H9 (cell line): Measurements from ENCODE around the gene RERG. TPM values are rescaled to one million over a fixed set of nuclear protein-coding genes. Genes with fewer than 3 reads are reported as not detected.

ENCODE experiments used
- DNase-seq: peaks from one replicate; pipeline ENCODE4 v3.0.0-alpha.2; 2017
- H2AFZ ChIP-seq: one replicate; pipeline ENCODE4 v1.6.1; 2013; ENCODE audit warnings: mild to moderate bottlenecking, low read length, control low read depth, moderate library complexity
- H2AK5ac ChIP-seq: 2 replicates; pipeline ENCODE4 v1.6.1; 2013; ENCODE audit warnings: low read length, control low read depth, mixed read lengths; ENCODE audit not compliant: insufficient read length
- H2BK120ac ChIP-seq: one replicate; pipeline ENCODE4 v1.6.1; 2013; ENCODE audit warnings: low read depth, mild to moderate bottlenecking, low read length, control low read depth, inconsistent platforms; ENCODE audit not compliant: poor library complexity, severe bottlenecking
- H2BK12ac ChIP-seq: 2 replicates; pipeline ENCODE4 v1.6.1; 2013; ENCODE audit warnings: low read length, control low read depth, mixed read lengths, low read depth; ENCODE audit not compliant: insufficient read length
- H2BK15ac ChIP-seq: 2 replicates; pipeline ENCODE4 v1.6.1; 2013; ENCODE audit warnings: low read depth, low read length, control low read depth
- H2BK20ac ChIP-seq: one replicate; pipeline ENCODE4 v1.6.1; 2013; ENCODE audit warnings: low read depth, mild to moderate bottlenecking, low read length, control low read depth, inconsistent platforms; ENCODE audit not compliant: poor library complexity, severe bottlenecking
- H2BK5ac ChIP-seq: 2 replicates; pipeline ENCODE4 v1.6.1; 2013; ENCODE audit warnings: low read length, control low read depth, mixed read lengths; ENCODE audit not compliant: insufficient read length
- H3K14ac ChIP-seq: 2 replicates; pipeline ENCODE4 v1.6.1; 2013; ENCODE audit warnings: low read length, control low read depth; ENCODE audit not compliant: insufficient read depth
- H3K18ac ChIP-seq: 2 replicates; pipeline ENCODE4 v1.6.1; 2013; ENCODE audit warnings: low read depth, mild to moderate bottlenecking, mixed read lengths, low read length, control low read depth; ENCODE audit not compliant: insufficient read length
- H3K23ac ChIP-seq: 2 replicates; pipeline ENCODE4 v1.6.1; 2013; ENCODE audit warnings: low read length, control low read depth, mixed read lengths, low read depth; ENCODE audit not compliant: insufficient read length
- H3K23me2 ChIP-seq: 2 replicates; pipeline ENCODE4 v1.6.1; 2013; ENCODE audit warnings: low read depth, mild to moderate bottlenecking, mixed read lengths, low read length, control low read depth; ENCODE audit not compliant: insufficient read length, poor library complexity, severe bottlenecking
- H3K27ac ChIP-seq: 2 replicates; pipeline ENCODE4 v1.5.1; 2013; ENCODE audit warnings: low read length, control low read depth, mixed read lengths, low read depth; ENCODE audit not compliant: insufficient read length
- H3K27me3 ChIP-seq: 2 replicates; pipeline ENCODE4 v1.6.1; 2013; ENCODE audit warnings: low read length, control low read depth, inconsistent platforms; ENCODE audit not compliant: insufficient read depth
- H3K4ac ChIP-seq: 2 replicates; pipeline ENCODE4 v1.6.1; 2013; ENCODE audit warnings: low read depth, mild to moderate bottlenecking, control low read depth, inconsistent platforms, low read length, moderate library complexity
- H3K4me1 ChIP-seq: 2 replicates; pipeline ENCODE4 v1.6.1; 2013; ENCODE audit warnings: low read length, control low read depth, inconsistent platforms; ENCODE audit not compliant: insufficient read depth
- H3K4me2 ChIP-seq: 2 replicates; pipeline ENCODE4 v1.6.1; 2013; ENCODE audit warnings: low read length, control low read depth, mixed read lengths; ENCODE audit not compliant: insufficient read length, insufficient read depth
- H3K56ac ChIP-seq: 2 replicates; pipeline ENCODE4 v1.6.1; 2013; ENCODE audit warnings: low read depth, mild to moderate bottlenecking, mixed read lengths, low read length, control low read depth; ENCODE audit not compliant: insufficient read length
- H3K79me1 ChIP-seq: 2 replicates; pipeline ENCODE4 v1.6.1; 2013; ENCODE audit warnings: low read depth, mild to moderate bottlenecking, moderate library complexity, low read length, control low read depth, inconsistent platforms; ENCODE audit not compliant: insufficient read depth, poor library complexity, severe bottlenecking
- H3K79me2 ChIP-seq: 2 replicates; pipeline ENCODE4 v1.6.1; 2013; ENCODE audit warnings: low read length, control low read depth, inconsistent platforms; ENCODE audit not compliant: insufficient read depth
- H3K9ac ChIP-seq: 2 replicates; pipeline ENCODE4 v1.6.1; 2013; ENCODE audit warnings: low read length, control low read depth, mixed read lengths; ENCODE audit not compliant: insufficient read length; ENCODE audit errors: extremely low read depth
- H3K9me3 ChIP-seq: one replicate; pipeline ENCODE4 v1.6.1; 2013; ENCODE audit warnings: low read depth, low read length, inconsistent platforms; ENCODE audit not compliant: control insufficient read depth
- H3T11ph ChIP-seq: one replicate; pipeline ENCODE4 v1.6.1; 2013; ENCODE audit warnings: mild to moderate bottlenecking, low read length, control low read depth, inconsistent platforms
- H4K20me1 ChIP-seq: one replicate; pipeline ENCODE4 v1.6.1; 2013; ENCODE audit not compliant: control insufficient read depth, insufficient read length, insufficient read depth
- H4K5ac ChIP-seq: 2 replicates; pipeline ENCODE4 v1.6.1; 2013; ENCODE audit warnings: low read depth, mild to moderate bottlenecking, mixed read lengths, low read length, control low read depth; ENCODE audit not compliant: insufficient read length
- H4K8ac ChIP-seq: replicated peaks from 2 replicates; pipeline ENCODE4 v1.6.1; 2013; ENCODE audit warnings: low read length, control low read depth, mixed read lengths, low read depth; ENCODE audit not compliant: insufficient read length
- H4K91ac ChIP-seq: 2 replicates; pipeline ENCODE4 v1.6.1; 2013; ENCODE audit warnings: low read depth, mild to moderate bottlenecking, moderate library complexity, mixed read lengths, low read length, control low read depth; ENCODE audit not compliant: insufficient read length
- H3K27ac Mint-ChIP-seq, 3 experiments: 2 replicates in 2 of 3; 3 replicates in 1 of 3; pipeline ENCODE4 v1.8.0; 2020 to 2021; ENCODE audit warnings: mixed read lengths in 3 of 3, mild to moderate bottlenecking in 1 of 3, moderate library complexity in 1 of 3
- H3K27me3 Mint-ChIP-seq: 2 replicates; pipeline ENCODE4 v1.8.0; 2021; ENCODE audit warnings: low read depth, mild to moderate bottlenecking, moderate library complexity, mixed read lengths
- H3K36me3 Mint-ChIP-seq, 3 experiments: 2 replicates in 2 of 3; 3 replicates in 1 of 3; pipeline ENCODE4 v1.8.0; 2020 to 2021; ENCODE audit warnings: low read depth in 3 of 3, mixed read lengths in 3 of 3; ENCODE audit not compliant: insufficient read depth in 1 of 3
- H3K4me1 Mint-ChIP-seq, 2 experiments: 2 replicates each; pipeline ENCODE4 v1.8.0; 2020; ENCODE audit warnings: mixed read lengths in 2 of 2
- H3K4me3 Mint-ChIP-seq, 2 experiments: 2 replicates in 1 of 2; 3 replicates in 1 of 2; pipeline ENCODE4 v1.8.0; 2020 to 2021; ENCODE audit warnings: mild to moderate bottlenecking in 2 of 2, mixed read lengths in 2 of 2, moderate library complexity in 1 of 2
- H3K9me3 Mint-ChIP-seq, 2 experiments: 2 replicates in 1 of 2; 3 replicates in 1 of 2; pipeline ENCODE4 v1.8.0; 2020; ENCODE audit warnings: mild to moderate bottlenecking in 2 of 2, mixed read lengths in 2 of 2, moderate library complexity in 1 of 2
- CTCF ChIP-seq: fragments of 200-600 bp; sonication (generic); conservative IDR thresholded peaks from 3 replicates; pipeline ENCODE4 v1.8.0; 2021; ENCODE audit warnings: antibody characterized with exemption, mild to moderate bottlenecking
- total RNA-seq: library from RNA; stranded (reverse); gene quantifications from 2 replicates; pipeline ENCODE4 v1.2.1, GENCODE V29; 2021

Gene RERG
- total RNA-seq, 1 experiment from 2014 or later: not detected

- no peak overlapping the region for H4K8ac ChIP-seq
- H3K4ac ChIP-seq: no peak overlapping the region
- no peak overlapping the region for H2BK120ac ChIP-seq
- no peak for DNase-seq
- H3K18ac ChIP-seq: no peak overlapping the region
- H3K79me2 ChIP-seq: no peaks in the 10 kb centered on the region
- no peak overlapping the region for H2AFZ ChIP-seq
- no peaks in the 10 kb centered on the region for H3K9me3 Mint-ChIP-seq
- H3K14ac ChIP-seq: no peak overlapping the region
- H3T11ph ChIP-seq: no peak overlapping the region
- no peak overlapping the region for H4K91ac ChIP-seq
- no peaks in the 10 kb centered on the region for H3K79me1 ChIP-seq
- no peak overlapping the region for H3K23ac ChIP-seq
- H3K9ac ChIP-seq: no peak overlapping the region
- H3K56ac ChIP-seq: no peak overlapping the region
- H3K27me3 Mint-ChIP-seq: no peaks in the 10 kb centered on the region
- H2AK5ac ChIP-seq: no peak overlapping the region
- no peak overlapping the region for H3K4me3 Mint-ChIP-seq
- H3K23me2 ChIP-seq: no peaks in the 10 kb centered on the region
- no peak overlapping the region for H3K27ac Mint-ChIP-seq
- H3K4me1 ChIP-seq: no peaks in the 10 kb centered on the region
- H3K27me3 ChIP-seq: no peaks in the 10 kb centered on the region
- no peaks in the 10 kb centered on the region for H3K9me3 ChIP-seq
- H2BK12ac ChIP-seq: no peak overlapping the region
- H4K5ac ChIP-seq: no peak overlapping the region
- TF ChIP-seq CTCF: no peak
- H3K36me3 Mint-ChIP-seq: no peaks in the 10 kb centered on the region
- H3K4me2 ChIP-seq: no peak overlapping the region
- no peak overlapping the region for H2BK20ac ChIP-seq
- H2BK15ac ChIP-seq: no peak overlapping the region
- H3K4me1 Mint-ChIP-seq: no peaks in the 10 kb centered on the region
- H3K27ac ChIP-seq: no peak overlapping the region
- H2BK5ac ChIP-seq: no peak overlapping the region
- H4K20me1 ChIP-seq: no peaks in the 10 kb centered on the region
These were observed 90.7 kb downstream of the RERG start for GRCh38 chr12:15130541-15130940.
